Measurements from ENCODE around the gene RGS3. TPM values are rescaled to one million over a fixed set of nuclear protein-coding genes. Genes with fewer than 3 reads are reported as not detected.

Gene RGS3
- total RNA-seq, 2 donors from 2014 or later: 36.5 to 48.2 TPM

DNA sequence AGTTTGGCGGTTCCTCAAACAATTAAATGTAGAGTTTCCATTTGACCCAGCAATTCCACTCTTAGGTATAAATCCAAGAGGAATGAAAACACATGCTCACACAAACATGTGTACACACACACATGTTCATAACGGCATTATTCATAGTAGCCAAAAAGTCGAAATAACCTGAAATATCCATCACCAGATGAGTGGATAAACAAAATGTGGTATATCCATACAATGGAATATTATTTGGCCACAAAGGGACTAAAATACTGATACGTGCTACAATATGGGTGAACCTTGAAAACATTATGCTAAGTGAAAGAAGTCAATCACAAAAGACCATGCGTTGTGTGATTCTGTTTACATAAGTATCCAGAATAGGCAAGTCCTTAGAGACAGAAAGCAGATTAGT lies 8.7 kb downstream of the RGS3 start:
- no peak overlapping the region for H3K4me3 Mint-ChIP-seq
- no peak for ATAC-seq (replicated peaks in 1 of 2)

DNA sequence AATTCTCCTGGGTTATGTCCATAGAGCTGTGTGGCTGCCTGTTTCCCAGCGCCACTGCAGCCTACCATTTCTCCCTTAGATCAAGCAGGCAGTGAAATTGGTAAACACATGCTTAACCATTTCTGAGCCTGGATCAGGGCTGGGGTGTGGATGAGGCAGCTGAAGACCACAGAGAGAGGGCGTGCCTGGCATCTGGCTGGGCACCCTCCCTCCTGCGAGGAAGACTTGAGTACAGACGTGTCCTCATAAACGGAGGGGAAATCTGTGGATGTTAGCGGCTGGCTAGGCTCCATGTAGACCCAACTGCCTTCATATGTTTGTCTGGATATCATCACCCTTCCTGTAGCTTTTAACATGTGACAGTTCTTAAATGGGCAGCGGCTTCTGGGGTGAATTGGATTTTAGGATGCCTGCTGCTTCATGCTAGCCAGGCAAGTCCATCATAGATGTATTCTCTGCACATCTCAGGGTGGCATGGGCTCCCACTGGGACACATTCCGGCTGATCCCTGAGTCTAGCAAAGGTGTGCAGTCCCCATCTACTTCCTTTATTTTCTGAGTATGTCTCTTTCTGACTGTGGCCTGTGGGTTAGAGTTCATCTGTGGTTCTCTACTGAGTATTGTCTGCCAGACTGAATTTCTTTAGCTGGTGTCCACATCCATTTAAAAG lies 11.0 kb downstream of the RGS3 start:
- H3K4me1 Mint-ChIP-seq (ENCODE audit: low read depth): peaks cover 6% of the 10 kb centered on the region
- no peaks in the 10 kb centered on the region for H3K9me3 Mint-ChIP-seq
- no peaks in the 10 kb centered on the region for H3K36me3 Mint-ChIP-seq (ENCODE audit: insufficient read depth in 2 of 2)
- ATAC-seq (replicated peaks in 1 of 2) (no peak), DNase-seq (no peak)
- no peak overlapping the region for H3K27ac Mint-ChIP-seq
- no peak overlapping the region for H3K4me3 Mint-ChIP-seq
- no peaks in the 10 kb centered on the region for H3K27me3 Mint-ChIP-seq (ENCODE audit: low read depth)

More for the DNA sequence above, 8.7 kb downstream of the RGS3 start:
- no peaks in the 10 kb centered on the region for H3K9me3 Mint-ChIP-seq
- H3K4me1 Mint-ChIP-seq (ENCODE audit: low read depth): no peaks in the 10 kb centered on the region
- H3K27me3 Mint-ChIP-seq (ENCODE audit: low read depth): no peaks in the 10 kb centered on the region
- H3K36me3 Mint-ChIP-seq (ENCODE audit: insufficient read depth in 2 of 2): peaks cover 0 to 2% of the 10 kb centered on the region in 2 donors
- no peak for DNase-seq
- H3K27ac Mint-ChIP-seq: no peak overlapping the region

DNA sequence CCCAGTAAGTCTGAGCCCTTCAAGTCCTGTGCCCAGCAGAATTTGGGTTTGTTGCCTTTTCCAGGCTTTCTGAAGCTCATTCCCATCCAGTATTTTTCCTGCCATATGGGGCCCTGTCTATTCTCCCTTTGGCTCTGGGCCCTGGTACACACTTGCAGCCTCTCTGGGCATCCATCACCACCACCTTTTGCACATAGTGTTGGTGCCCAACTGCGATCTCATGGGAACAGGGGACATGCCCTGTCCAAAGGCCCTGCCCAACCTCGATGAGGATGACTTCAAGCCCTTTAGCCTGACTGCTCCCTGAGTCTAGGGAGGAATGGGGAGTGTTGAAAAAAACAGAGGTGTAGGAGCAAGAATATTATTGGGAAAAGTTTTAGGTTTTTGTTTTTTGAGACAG lies 11.5 kb downstream of the RGS3 start:
- Mint-ChIP-seq H3K36me3 (ENCODE audit: insufficient read depth in 2 of 2) (no peaks in the 10 kb centered on the region), H3K4me3 (no peak overlapping the region), H3K9me3 (no peaks in the 10 kb centered on the region), H3K4me1 (ENCODE audit: low read depth) (peaks cover 6% of the 10 kb centered on the region), H3K27me3 (ENCODE audit: low read depth) (no peaks in the 10 kb centered on the region), H3K27ac (no peak overlapping the region)
- no peak for ATAC-seq (replicated peaks in 1 of 2)
- no peak for DNase-seq

DNA sequence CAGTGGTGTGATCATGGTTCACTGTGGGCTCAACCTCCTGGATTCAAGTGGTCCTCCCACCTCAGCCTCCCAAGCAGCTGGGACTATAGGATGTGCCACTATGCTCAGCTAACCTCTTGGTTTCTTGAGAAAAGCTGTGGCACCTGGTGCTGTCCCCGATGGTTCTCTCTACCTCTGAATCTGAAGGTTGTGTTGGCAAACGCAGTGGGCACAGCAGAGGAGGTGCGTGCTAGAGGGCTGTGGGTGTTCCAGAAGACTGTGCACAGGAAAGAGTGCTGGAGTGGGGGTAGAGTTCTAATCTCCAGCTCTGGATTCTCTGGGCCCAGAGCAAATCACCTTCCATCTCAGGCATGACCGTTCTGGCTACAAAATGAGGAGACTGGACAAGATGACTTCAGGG lies 12.5 kb downstream of the RGS3 start:
- no peak for ATAC-seq (replicated peaks in 1 of 2)

DNA sequence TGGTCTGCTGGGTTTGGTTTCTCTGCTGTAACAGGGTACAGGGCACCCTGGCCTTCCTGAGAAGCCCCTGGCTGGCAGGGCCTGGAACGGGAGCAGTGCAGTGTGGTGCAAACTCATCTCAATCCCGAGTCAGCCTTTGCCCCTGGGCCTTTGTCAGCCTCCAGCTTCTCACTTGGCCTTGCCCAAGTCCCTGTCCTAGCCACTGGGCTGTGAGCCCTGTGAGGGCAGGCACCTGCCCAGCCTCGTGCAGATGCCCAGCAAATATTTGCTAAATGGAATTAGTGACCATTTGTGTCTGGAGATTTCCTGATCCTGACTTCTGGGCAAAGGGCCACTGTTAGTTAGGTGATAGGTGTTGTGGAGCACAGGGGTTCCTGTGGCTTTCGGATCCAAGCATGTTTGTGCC lies 13.0 kb downstream of the RGS3 start:
- no peaks in the 10 kb centered on the region for H3K9me3 Mint-ChIP-seq
- DNase-seq: no peak
- no peak overlapping the region for H3K27ac Mint-ChIP-seq
- ATAC-seq (replicated peaks in 1 of 2): no peak
- peaks cover 6% of the 10 kb centered on the region for H3K4me1 Mint-ChIP-seq (ENCODE audit: low read depth)
- no peaks in the 10 kb centered on the region for H3K36me3 Mint-ChIP-seq (ENCODE audit: insufficient read depth in 2 of 2)
- H3K4me3 Mint-ChIP-seq: no peak overlapping the region
- no peaks in the 10 kb centered on the region for H3K27me3 Mint-ChIP-seq (ENCODE audit: low read depth)

More for the DNA sequence above, 12.5 kb downstream of the RGS3 start:
- Mint-ChIP-seq H3K4me3 (no peak overlapping the region), H3K36me3 (ENCODE audit: insufficient read depth in 2 of 2) (no peaks in the 10 kb centered on the region), H3K27ac (no peak overlapping the region), H3K9me3 (no peaks in the 10 kb centered on the region), H3K27me3 (ENCODE audit: low read depth) (no peaks in the 10 kb centered on the region), H3K4me1 (ENCODE audit: low read depth) (peaks cover 6% of the 10 kb centered on the region)
- DNase-seq: no peak

DNA sequence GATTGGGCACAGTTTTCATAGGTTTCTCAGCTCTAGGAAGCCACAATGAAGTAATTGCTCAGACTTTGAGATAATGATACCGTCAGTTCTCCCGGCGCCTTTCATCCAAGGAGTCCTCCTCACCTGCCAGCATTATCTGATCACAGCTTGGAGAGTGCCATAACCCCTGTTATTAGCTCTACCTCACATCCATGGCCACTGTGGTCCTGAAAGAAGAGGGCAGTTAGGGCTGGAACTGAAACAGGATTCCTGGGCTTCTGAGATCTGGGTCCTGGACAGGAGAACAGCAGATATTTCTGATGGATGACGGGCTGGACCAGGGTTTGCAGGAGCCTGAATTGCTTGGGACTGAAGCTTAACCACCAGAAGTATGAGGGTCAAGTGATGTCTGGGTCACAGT lies 13.5 kb downstream of the RGS3 start:
- Mint-ChIP-seq H3K4me1 (ENCODE audit: low read depth) (peaks cover 6% of the 10 kb centered on the region), H3K27ac (peak overlapping the region; percentile 17), H3K36me3 (ENCODE audit: insufficient read depth in 2 of 2) (no peaks in the 10 kb centered on the region), H3K27me3 (ENCODE audit: low read depth) (no peaks in the 10 kb centered on the region), H3K9me3 (no peaks in the 10 kb centered on the region), H3K4me3 (no peak overlapping the region)
- DNase-seq (no peak), ATAC-seq (replicated peaks in 1 of 2) (no peak)

DNA sequence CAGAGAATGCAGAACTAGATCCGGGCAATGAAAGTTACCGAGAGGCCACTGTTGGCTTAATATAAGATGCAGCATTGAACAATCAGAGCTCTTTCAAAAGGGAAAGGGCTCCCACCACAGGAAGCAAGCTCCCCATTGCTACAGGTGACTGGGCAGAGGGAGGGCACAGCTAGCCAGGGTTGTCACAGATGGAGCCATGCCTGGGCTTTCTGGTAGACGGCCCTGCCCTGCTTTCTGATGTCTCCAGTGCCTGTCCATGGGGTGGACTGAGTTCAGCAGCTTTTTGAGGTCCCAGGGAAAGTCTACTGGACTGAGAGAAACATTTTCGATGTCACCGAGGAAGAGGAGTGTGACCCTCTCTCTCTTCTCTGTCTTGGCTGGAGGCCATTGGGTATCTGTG lies 14.1 kb downstream of the RGS3 start:
- ATAC-seq (replicated peaks in 1 of 2) (no peak), DNase-seq (no peak)
- Mint-ChIP-seq H3K27me3 (ENCODE audit: low read depth) (no peaks in the 10 kb centered on the region), H3K4me1 (ENCODE audit: low read depth) (peaks cover 6% of the 10 kb centered on the region), H3K36me3 (ENCODE audit: insufficient read depth in 2 of 2) (no peaks in the 10 kb centered on the region), H3K9me3 (no peaks in the 10 kb centered on the region), H3K4me3 (no peak overlapping the region), H3K27ac (no peak overlapping the region)

DNA sequence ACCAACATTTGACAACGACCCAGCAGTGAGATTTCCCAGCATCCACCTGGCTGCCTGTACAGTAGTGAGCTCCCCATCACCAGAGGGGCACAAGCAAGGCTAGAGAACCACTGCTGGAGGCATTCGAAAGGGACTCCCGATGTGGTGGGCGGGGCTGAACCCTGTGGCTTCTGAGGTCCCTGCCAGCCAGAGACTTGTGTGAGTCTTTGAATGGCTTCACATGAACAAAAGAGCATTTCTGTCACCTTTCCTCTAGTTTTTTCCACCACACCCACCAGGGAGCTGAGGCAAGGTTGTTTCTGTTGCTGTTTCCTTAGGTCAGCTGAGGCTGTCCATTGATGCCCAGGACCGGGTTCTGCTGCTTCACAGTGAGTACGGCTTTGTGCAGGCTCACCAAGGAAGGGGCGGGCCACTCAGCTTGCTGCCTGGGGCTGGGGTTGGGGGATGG lies 15.7 kb downstream of the RGS3 start:
- ATAC-seq (replicated peaks in 1 of 2) (peak; percentile 33 to 40), DNase-seq (peak; percentile 21 to 39)
- Mint-ChIP-seq H3K27ac (no peak overlapping the region), H3K9me3 (no peaks in the 10 kb centered on the region), H3K4me1 (ENCODE audit: low read depth) (peaks cover 6% of the 10 kb centered on the region), H3K36me3 (ENCODE audit: insufficient read depth in 2 of 2) (no peaks in the 10 kb centered on the region), H3K4me3 (no peak overlapping the region), H3K27me3 (ENCODE audit: low read depth) (no peaks in the 10 kb centered on the region)

DNA sequence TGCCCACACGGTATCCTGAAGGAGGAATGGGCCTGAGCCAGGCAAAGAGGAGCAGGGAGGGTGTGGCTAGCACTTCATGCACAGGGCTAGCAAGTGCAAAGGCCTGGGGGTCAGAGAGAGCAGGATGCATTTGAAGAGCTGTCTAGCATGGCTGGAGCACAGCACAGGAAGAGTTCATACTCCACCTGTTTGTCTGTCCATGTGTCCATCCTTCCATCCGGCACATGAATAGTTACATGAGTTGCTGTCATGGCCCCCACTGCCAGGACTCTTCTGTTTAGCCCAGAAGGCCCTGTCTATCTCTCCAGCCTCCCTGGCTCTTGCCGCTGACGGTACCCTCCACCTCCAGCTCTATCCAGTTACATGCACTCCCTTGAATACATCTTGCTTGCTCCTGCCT lies 17.1 kb downstream of the RGS3 start:
- ATAC-seq (replicated peaks in 1 of 2) (no peak), DNase-seq (no peak)
- H3K27me3 Mint-ChIP-seq (ENCODE audit: low read depth): no peaks in the 10 kb centered on the region
- peaks cover 6% of the 10 kb centered on the region for H3K4me1 Mint-ChIP-seq (ENCODE audit: low read depth)
- H3K27ac Mint-ChIP-seq: no peak overlapping the region
- no peaks in the 10 kb centered on the region for H3K9me3 Mint-ChIP-seq
- H3K36me3 Mint-ChIP-seq (ENCODE audit: insufficient read depth in 2 of 2): no peaks in the 10 kb centered on the region
- H3K4me3 Mint-ChIP-seq: no peak overlapping the region

DNA sequence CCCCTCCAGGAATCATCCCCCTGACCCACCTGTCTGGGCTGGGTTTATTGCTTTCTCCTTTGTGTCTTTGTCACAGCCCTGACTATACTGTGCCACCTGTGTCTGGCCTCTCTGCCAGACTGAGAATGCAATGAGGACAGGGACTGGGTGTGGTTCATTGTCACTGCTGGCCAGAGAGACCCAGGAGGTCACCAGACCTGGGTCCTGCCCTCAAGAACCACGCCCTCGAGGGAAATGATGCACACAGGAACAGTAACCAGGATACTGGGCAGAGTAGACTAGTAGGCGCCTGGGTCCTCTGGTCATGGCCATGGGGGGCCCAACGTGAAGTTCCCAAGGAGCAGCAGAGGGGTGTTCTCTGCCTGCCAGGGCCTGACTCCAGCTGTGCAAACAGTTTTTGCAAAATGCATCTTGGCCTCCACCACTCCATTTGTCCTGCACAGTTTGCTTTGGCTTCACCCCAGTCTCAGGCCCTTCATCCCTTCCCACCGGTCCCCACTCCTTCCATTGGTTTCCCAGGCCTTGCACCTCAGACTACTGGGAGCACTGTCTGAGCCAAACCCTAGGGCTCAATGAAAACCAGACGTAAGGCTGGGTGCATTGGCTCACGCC lies 17.8 kb downstream of the RGS3 start:
- Mint-ChIP-seq H3K36me3 (ENCODE audit: insufficient read depth in 2 of 2) (no peaks in the 10 kb centered on the region), H3K9me3 (no peaks in the 10 kb centered on the region), H3K27me3 (ENCODE audit: low read depth) (no peaks in the 10 kb centered on the region), H3K4me3 (no peak overlapping the region), H3K4me1 (ENCODE audit: low read depth) (peaks cover 6% of the 10 kb centered on the region), H3K27ac (no peak overlapping the region)
- no peak for ATAC-seq (replicated peaks in 1 of 2)
- no peak for DNase-seq

DNA sequence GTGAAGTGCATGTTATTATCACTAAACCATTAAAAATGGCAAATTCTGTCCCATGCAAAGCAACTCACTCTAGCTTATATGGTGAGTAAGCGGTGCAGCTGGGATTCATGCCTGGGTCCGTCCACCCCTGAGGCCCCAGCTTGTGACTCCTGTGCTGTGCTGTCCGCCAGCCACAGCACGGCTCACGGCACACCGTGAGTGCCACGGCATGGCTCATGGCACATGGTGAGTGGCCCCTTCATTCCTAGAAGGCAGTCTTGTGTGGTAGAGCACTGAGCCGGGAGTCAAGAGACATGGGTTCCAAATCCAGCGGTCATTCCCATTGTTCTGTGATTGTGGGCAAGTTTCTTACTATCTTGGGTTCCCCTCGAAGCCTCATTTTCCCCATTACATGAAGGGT lies 18.8 kb downstream of the RGS3 start:
- no peak for ATAC-seq (replicated peaks in 1 of 2)
- H3K36me3 Mint-ChIP-seq (ENCODE audit: insufficient read depth in 2 of 2): no peaks in the 10 kb centered on the region

DNA sequence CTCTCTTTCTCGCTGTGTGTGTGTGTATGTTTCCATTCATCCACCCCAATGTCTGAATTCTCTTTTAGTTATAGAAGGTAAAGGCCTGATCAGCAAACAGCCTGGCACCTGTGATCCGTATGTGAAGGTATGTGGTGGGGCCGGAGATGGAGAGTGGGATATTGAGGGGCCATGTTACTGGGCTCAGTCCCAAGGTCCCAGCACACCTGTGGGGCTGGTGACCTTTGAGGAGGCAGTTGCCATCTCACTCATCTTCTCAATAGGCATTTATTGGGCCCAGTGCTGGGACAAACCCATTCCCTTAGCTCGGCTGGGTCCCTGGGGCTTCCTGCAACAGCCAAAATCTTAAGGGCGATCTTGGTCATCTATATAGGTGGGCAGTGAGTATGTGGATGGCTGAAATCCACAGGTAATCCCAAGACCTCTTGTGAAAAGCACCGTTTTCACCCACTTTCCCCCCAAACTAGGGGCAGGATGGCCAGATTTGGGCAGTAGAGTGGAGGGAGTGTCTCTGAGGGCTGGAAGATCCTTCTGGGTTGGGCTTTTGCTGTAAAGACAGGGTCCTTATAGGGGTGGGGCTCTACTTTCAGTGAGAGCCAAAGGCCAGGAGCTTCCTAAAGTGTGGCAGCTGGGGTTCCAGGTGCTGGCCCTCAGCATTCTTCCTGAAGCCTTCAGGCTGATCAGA lies 19.6 kb downstream of the RGS3 start:
- no peak for DNase-seq
- Mint-ChIP-seq H3K9me3 (no peaks in the 10 kb centered on the region), H3K36me3 (ENCODE audit: insufficient read depth in 2 of 2) (no peaks in the 10 kb centered on the region)

More for the DNA sequence above, 18.8 kb downstream of the RGS3 start:
- peaks cover 6% of the 10 kb centered on the region for H3K4me1 Mint-ChIP-seq (ENCODE audit: low read depth)
- no peaks in the 10 kb centered on the region for H3K27me3 Mint-ChIP-seq (ENCODE audit: low read depth)
- H3K9me3 Mint-ChIP-seq: no peaks in the 10 kb centered on the region
- no peak overlapping the region for H3K4me3 Mint-ChIP-seq
- no peak for DNase-seq
- no peak overlapping the region for H3K27ac Mint-ChIP-seq

DNA sequence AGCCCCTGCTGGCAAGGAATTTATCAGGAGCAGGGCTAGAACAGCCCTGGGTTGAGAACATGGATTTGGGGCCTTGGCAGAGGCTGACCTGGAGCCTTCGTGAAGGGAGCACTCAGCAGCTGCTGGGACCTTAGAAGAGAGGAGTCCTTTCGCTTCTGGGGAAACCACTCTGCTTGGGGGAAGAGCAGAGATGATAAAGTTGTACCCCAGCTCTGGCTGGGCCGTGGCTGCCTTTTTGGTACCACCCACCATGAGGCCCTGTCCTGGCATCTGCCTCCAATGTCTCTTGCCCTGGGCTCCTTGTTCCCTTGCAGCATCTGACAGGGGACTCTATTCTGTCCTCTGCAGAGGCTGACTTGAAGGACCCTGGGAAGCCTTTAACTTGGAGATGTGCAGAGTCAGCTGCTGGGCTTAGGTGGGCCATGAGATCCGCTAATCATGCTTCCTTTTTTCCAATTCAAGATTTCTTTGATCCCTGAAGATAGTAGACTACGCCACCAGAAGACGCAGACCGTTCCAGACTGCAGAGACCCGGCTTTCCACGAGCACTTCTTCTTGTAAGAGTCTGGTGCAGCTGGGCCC lies 20.2 kb downstream of the RGS3 start:
- H3K27ac Mint-ChIP-seq: no peak overlapping the region
- DNase-seq (no peak), ATAC-seq (replicated peaks in 1 of 2) (no peak)
- no peaks in the 10 kb centered on the region for H3K9me3 Mint-ChIP-seq
- H3K27me3 Mint-ChIP-seq (ENCODE audit: low read depth): no peaks in the 10 kb centered on the region
- H3K4me3 Mint-ChIP-seq: no peak overlapping the region
- H3K36me3 Mint-ChIP-seq (ENCODE audit: insufficient read depth in 2 of 2): no peaks in the 10 kb centered on the region
- peaks cover 5% of the 10 kb centered on the region for H3K4me1 Mint-ChIP-seq (ENCODE audit: low read depth)

More for the DNA sequence above, 19.6 kb downstream of the RGS3 start:
- Mint-ChIP-seq H3K4me1 (ENCODE audit: low read depth) (peaks cover 6% of the 10 kb centered on the region), H3K4me3 (no peak overlapping the region), H3K27ac (no peak overlapping the region), H3K27me3 (ENCODE audit: low read depth) (no peaks in the 10 kb centered on the region)
- no peak for ATAC-seq (replicated peaks in 1 of 2)

Measured in activated T-cell treated with anti-CD3 and anti-CD28 coated beads, Interleukin-2, amount 50 U/mL, for 72 hours (primary cell).